ENCODE results near the gene PWWP2A. TPM values are rescaled to one million over a fixed set of nuclear protein-coding genes. Genes with fewer than 3 reads are reported as not detected.

PWWP2A gene
- total and polyA plus RNA-seq, 2 of the 4 experiments (the other 2 are of a cell fraction): 8.8 to 12.5 TPM

GRCh38 chr5:160071516-160071915 lies 47.7 kb downstream of the PWWP2A start:
- intact Hi-C loops (cut with micrococcal nuclease) (no loop called here), in situ Hi-C loops (cut with MboI; ENCODE audit: low sequenced_read_pairs) (no loop called here), dilution Hi-C loops (cut with HindIII; ENCODE audit: low sequenced_read_pairs, unreplicated experiment) (no loop called here)
- no peak overlapping the region for H2BK15ac ChIP-seq (ENCODE audit: low read depth, low read length)
- H4K8ac ChIP-seq (ENCODE audit: low read depth in 2 of 2, low read length in 2 of 2): no peak overlapping the region
- H3K4ac ChIP-seq (ENCODE audit: low read depth, low read length): no peak overlapping the region
- H2AK9ac ChIP-seq (replicated peaks; ENCODE audit: low read depth, low read length, poor library complexity): no peak overlapping the region
- no peak overlapping the region for H3K27ac ChIP-seq (ENCODE audit: insufficient read depth, low read length)
- no peaks in the 10 kb centered on the region for H3K9me1 ChIP-seq (ENCODE audit: insufficient read depth, low read length)
- no peak overlapping the region for H3K14ac ChIP-seq (replicated peaks; ENCODE audit: low read depth, low read length)
- H3K4me1 ChIP-seq (ENCODE audit: control insufficient read depth, insufficient read depth, low read length): no peaks in the 10 kb centered on the region
- DNase-seq: no peak
- no peak overlapping the region for H3K56ac ChIP-seq (ENCODE audit: extremely low read depth, insufficient read depth, low read length)
- H3K9me3 ChIP-seq (ENCODE audit: control insufficient read depth, insufficient read depth, low read length): no peaks in the 10 kb centered on the region
- H2AK5ac ChIP-seq (ENCODE audit: low read depth, low read length): no peak overlapping the region
- H4K20me1 ChIP-seq (ENCODE audit: insufficient read depth, low read length): no peaks in the 10 kb centered on the region
- no peak overlapping the region for H2BK20ac ChIP-seq (ENCODE audit: low read depth, low read length)
- no peak overlapping the region for H3K9ac ChIP-seq (ENCODE audit: low read depth, low read length)
- no peak overlapping the region for H3K4me3 ChIP-seq (ENCODE audit: insufficient read depth, low read depth, low read length)
- no peak overlapping the region for H4K91ac ChIP-seq (ENCODE audit: insufficient read depth, low read depth, low read length)
- H2BK120ac ChIP-seq (ENCODE audit: low read depth, low read length): no peak overlapping the region
- H3K23ac ChIP-seq (ENCODE audit: low read depth, low read length): no peak overlapping the region
- BruUV-seq (replicated peaks): no TSS peak
- no peak for ATAC-seq (ENCODE audit: low read depth)
- H3K18ac ChIP-seq (ENCODE audit: low read depth, low read length): no peak overlapping the region
- H3K36me3 ChIP-seq (ENCODE audit: control insufficient read depth, insufficient read depth, low read length): peaks cover 4% of the 10 kb centered on the region
- no peak overlapping the region for H3K4me2 ChIP-seq (ENCODE audit: low read depth, low read length)
- no peaks in the 10 kb centered on the region for H3K79me1 ChIP-seq (ENCODE audit: low read depth in 1 of 2, low read length in 2 of 2)
- no peak overlapping the region for H2BK5ac ChIP-seq (ENCODE audit: low read depth, low read length, poor library complexity, severe bottlenecking)
- TF ChIP-seq RAD21 (IDR thresholded peaks at IDR 0.05; ENCODE audit: low read length) (no peak), CHD1 (IDR thresholded peaks at IDR 0.05; ENCODE audit: low read depth, low read length) (no peak), FOS (IDR thresholded peaks at IDR 0.05; ENCODE audit: low read depth, low read length) (no peak), POLR2A (IDR thresholded peaks at IDR 0.05; ENCODE audit: low read depth, low read length) (no peak), SMC3 (IDR thresholded peaks at IDR 0.05; ENCODE audit: low read depth, low read length) (no peak), MXI1 (IDR thresholded peaks at IDR 0.05; ENCODE audit: borderline replicate concordance, low read depth, low read length) (no peak), MAFK (IDR thresholded peaks at IDR 0.05; ENCODE audit: low read depth, low read length) (no peak), RFX5 (IDR thresholded peaks at IDR 0.05; ENCODE audit: low read depth, low read length) (no peak), BHLHE40 (IDR thresholded peaks at IDR 0.05; ENCODE audit: low read depth, low read length) (no peak), NFE2L2 (IDR thresholded peaks at IDR 0.05; ENCODE audit: low read depth, low read length) (no peak), MAZ (IDR thresholded peaks at IDR 0.05; ENCODE audit: borderline replicate concordance, low read depth, low read length) (no peak)
- TF ChIP-seq, protein P1, sequence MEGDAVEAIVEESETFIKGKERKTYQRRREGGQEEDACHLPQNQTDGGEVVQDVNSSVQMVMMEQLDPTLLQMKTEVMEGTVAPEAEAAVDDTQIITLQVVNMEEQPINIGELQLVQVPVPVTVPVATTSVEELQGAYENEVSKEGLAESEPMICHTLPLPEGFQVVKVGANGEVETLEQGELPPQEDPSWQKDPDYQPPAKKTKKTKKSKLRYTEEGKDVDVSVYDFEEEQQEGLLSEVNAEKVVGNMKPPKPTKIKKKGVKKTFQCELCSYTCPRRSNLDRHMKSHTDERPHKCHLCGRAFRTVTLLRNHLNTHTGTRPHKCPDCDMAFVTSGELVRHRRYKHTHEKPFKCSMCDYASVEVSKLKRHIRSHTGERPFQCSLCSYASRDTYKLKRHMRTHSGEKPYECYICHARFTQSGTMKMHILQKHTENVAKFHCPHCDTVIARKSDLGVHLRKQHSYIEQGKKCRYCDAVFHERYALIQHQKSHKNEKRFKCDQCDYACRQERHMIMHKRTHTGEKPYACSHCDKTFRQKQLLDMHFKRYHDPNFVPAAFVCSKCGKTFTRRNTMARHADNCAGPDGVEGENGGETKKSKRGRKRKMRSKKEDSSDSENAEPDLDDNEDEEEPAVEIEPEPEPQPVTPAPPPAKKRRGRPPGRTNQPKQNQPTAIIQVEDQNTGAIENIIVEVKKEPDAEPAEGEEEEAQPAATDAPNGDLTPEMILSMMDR (conservative IDR thresholded peaks at IDR 0.05; ENCODE audit: low read depth, low read length): no peak
- TF ChIP-seq, protein P2, sequence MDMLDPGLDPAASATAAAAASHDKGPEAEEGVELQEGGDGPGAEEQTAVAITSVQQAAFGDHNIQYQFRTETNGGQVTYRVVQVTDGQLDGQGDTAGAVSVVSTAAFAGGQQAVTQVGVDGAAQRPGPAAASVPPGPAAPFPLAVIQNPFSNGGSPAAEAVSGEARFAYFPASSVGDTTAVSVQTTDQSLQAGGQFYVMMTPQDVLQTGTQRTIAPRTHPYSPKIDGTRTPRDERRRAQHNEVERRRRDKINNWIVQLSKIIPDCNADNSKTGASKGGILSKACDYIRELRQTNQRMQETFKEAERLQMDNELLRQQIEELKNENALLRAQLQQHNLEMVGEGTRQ (IDR thresholded peaks at IDR 0.05; ENCODE audit: low read depth, low read length): no peak
- TF ChIP-seq, protein P3, sequence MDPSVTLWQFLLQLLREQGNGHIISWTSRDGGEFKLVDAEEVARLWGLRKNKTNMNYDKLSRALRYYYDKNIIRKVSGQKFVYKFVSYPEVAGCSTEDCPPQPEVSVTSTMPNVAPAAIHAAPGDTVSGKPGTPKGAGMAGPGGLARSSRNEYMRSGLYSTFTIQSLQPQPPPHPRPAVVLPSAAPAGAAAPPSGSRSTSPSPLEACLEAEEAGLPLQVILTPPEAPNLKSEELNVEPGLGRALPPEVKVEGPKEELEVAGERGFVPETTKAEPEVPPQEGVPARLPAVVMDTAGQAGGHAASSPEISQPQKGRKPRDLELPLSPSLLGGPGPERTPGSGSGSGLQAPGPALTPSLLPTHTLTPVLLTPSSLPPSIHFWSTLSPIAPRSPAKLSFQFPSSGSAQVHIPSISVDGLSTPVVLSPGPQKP (IDR thresholded peaks at IDR 0.05; ENCODE audit: borderline replicate concordance, low read depth, low read length): no peak
- POLR2A ChIA-PET (ENCODE audit: unreplicated experiment): no interaction called here
- 92% methylated on average over 2 of the region's 8 CpGs; no CpG with 5 or more reads in 1 of the 2 experiments for WGBS, 2 experiments (ENCODE audit: extremely low coverage in 2 of 2, insufficient read length in 1 of 2)
- CTCF ChIA-PET: no interaction called here
- H2AFZ ChIP-seq (replicated peaks; ENCODE audit: low read length, poor library complexity): no peak overlapping the region
- H4K5ac ChIP-seq (ENCODE audit: low read depth, low read length): no peak overlapping the region
- H3K27me3 ChIP-seq (ENCODE audit: control insufficient read depth, insufficient read depth, low read length): no peaks in the 10 kb centered on the region

All from IMR-90 (cell line).